Occipital lobe (tissue), 2 donors: ENCODE data around the gene MARCHF10. TPM values are rescaled to one million over a fixed set of nuclear protein-coding genes. Genes with fewer than 3 reads are reported as not detected.

Source experiments
- DNase-seq: peaks from one replicate; lab custom pipeline; 2025; lab: John Stamatoyannopoulos, UW
- total RNA-seq: library from RNA; depleted of rRNA; stranded (reverse); fragments of >200 nt; gene quantifications from one replicate; pipeline ENCODE4 v1.2.3, GENCODE V29; 2014

The MARCHF10 gene
- total RNA-seq, 1 donor from 2014 or later: 0.62 TPM

- DNase-seq: no peak
These were observed 14.2 kb upstream of the MARCHF10 start for GRCh38 chr17:62822080-62822904.

GRCh38 chr17:62821189-62822079, 13.3 kb upstream of the MARCHF10 start:
- DNase-seq: no peak

GRCh38 chr17:62819511-62820221, 11.6 kb upstream of the MARCHF10 start:
- no peak for DNase-seq

GRCh38 chr17:62818526-62818925, 10.4 kb upstream of the MARCHF10 start:
- DNase-seq: no peak

GRCh38 chr17:62816282-62816839, 8.2 kb upstream of the MARCHF10 start:
- DNase-seq: no peak

GRCh38 chr17:62809656-62810055, 1.5 kb upstream of the MARCHF10 start:
- no peak for DNase-seq

- DNase-seq: no peak
These were observed 459 bp upstream of the MARCHF10 start for GRCh38 chr17:62808576-62808970.

GRCh38 chr17:62805234-62805633, 2.9 kb downstream of the MARCHF10 start:
- no peak for DNase-seq

GRCh38 chr17:62804822-62805221, 3.3 kb downstream of the MARCHF10 start:
- no peak for DNase-seq

GRCh38 chr17:62804025-62804424, 4.1 kb downstream of the MARCHF10 start:
- DNase-seq: no peak

GRCh38 chr17:62802561-62803205, 5.4 kb downstream of the MARCHF10 start:
- DNase-seq: no peak

- no peak for DNase-seq
These were observed 6.5 kb downstream of the MARCHF10 start for GRCh38 chr17:62801553-62802114.

GRCh38 chr17:62800585-62800984, 7.5 kb downstream of the MARCHF10 start:
- no peak for DNase-seq

- DNase-seq: no peak
These were observed 10.2 kb downstream of the MARCHF10 start for GRCh38 chr17:62797959-62798358.

- no peak for DNase-seq
These were observed 11.8 kb downstream of the MARCHF10 start for GRCh38 chr17:62796291-62796690.

GRCh38 chr17:62794666-62794971, 13.5 kb downstream of the MARCHF10 start:
- DNase-seq: no peak

GRCh38 chr17:62793919-62794665, 14.0 kb downstream of the MARCHF10 start:
- DNase-seq: no peak

GRCh38 chr17:62792447-62792800, 15.7 kb downstream of the MARCHF10 start:
- no peak for DNase-seq

- DNase-seq: no peak
These were observed 16.2 kb downstream of the MARCHF10 start for GRCh38 chr17:62791767-62792446.
